T-helper 9 cell (primary cell): ENCODE results near the gene USP34.
"Not testable (repeated sequence)": the region's sequence is repeated elsewhere in the genome, so short reads cannot be mapped to it uniquely, and the experiment has no call there.

Source experiments
- DNase-seq: peaks from one replicate; pipeline ENCODE4 v3.0.0-alpha.2; 2020

USP34 gene

DNA sequence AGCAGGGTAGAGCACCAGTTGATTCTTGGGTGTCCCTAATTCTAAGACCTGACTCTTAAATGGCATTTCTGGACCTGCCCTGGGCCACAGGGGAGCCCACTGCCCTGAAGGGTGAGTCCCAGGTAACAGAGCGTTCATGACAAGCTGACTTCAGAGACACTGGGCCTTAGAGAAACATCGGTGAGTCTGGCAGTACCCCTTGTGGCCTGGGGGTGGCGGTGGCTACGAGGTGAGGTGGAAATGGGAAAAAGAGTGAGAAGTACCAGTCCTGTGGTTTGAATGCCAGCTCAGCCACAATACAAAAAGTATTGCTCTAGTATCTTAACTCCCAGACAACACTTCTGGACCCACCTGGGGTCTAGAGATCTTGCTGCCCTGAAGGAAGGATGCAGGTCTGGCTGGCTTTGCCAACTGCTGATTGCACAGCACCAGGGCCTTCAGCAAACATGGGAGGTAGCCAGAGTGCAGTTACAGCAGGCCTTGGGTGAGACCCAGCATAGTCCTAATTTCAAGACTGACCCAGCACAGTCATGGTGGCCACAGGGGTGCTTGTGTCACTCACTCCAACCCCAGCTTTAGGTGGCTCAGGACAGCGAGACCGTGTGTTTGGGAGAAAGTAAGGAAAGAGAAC lies 44.5 kb downstream of the USP34 start:
- DNase-seq, result peak; percentile 60

DNA sequence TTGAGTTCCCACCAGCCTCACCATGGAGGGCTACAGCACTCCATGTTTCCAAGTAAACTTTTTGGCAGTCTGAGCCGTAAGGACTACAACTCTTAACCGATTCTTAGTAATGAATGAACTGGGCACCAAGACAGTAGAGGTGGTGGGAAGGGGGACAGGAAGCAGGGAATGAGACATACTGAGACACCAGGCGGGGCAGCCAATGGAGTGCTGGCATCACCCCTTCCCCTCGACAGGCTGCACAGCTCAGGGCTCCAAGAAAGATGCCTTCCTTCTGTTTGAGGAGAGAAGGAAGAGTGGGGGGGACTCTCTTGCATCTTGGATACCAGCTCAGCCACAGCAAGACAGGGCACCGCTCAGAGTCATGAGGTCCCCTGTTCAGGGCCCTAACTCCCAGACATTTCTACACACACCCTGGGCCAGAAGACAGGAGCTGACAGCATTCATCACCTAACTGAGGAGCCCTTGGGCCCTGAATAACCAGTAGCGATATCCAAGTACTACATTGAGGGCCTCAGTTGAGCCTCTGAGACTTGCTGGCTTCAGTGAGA lies 45.2 kb downstream of the USP34 start:
- no peak for DNase-seq

DNA sequence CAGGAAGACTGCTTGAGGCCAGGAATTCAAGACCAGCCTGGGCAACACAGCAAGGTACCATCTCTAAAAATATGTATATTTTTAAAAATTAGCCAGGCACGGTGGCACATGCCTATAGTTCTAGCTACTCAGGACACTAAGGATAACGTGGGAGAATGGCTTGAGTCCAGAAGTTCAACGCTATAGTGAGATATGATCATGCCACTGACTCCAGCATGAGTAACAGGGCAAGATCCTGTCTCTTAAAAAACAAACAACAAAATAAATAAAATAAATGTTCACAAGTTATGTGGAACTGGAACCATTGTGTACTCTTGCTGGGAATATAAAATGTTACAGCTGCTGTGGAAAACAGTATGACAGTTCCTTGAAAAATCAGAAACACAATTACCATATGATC lies 47.2 kb downstream of the USP34 start:
- no peak for DNase-seq

DNA sequence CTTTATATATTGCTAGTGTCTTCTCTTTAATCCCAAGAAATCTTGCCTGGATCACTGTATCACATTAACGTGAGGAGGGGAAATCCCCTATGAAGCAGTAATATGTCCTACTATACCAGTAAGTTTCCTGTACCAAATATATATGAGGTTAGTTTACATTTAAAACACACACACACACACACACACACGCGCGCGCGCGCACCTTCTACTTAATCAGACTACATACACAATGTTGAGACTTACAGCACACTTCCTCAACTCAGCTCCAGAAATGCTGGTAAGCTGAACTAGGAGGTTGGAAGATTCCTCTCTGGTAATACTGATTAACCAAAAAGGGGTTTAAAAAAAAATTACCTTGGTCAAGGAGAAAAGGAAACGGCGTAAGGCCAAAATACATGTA lies 49.3 kb downstream of the USP34 start:
- DNase-seq, result peak; percentile 20

DNA sequence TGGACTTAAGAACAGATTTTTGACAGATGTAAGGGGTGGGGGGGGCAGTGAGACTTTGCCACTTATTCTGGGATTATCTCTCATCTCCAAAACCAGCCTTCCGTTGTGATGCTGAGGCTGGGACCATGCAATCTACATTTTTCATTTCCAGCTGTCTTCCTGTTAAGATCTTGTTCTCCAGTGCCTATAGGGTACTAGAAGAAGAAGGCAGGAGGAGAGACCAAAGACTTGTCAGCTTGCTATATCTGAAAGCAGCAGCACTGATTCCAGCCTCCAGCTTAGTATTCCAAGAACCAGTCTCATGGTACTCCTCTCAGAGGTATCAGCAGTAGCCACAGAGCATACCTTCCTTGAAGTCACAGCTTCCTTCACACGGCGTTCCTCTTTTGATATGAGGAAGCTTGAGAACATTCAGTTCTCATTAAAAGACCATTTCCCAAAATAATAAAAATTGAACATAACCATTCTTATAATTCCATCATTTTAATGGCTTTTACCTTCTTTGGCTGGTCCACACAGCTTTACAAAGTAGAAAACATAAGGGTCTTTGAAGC lies 49.8 kb downstream of the USP34 start:
- DNase-seq, result no peak

DNA sequence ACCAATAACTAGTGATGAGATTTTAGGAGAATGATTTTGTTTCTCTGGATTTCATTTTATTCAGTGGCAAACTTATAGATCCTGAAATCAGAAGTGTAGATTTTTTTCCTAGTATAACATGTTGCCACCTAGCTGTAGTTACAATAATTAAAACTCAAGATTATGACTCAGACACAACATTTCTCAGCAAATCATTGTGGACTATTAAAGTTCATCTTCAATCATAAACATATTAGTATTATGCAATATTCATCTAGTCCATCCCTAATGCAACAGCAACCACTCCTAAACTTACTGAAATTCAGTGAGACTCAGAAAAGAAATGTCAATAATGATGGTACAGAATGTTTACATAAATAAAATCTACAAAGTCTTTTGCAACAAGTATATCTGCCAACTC lies 51.3 kb downstream of the USP34 start:
- DNase-seq, result no peak

DNA sequence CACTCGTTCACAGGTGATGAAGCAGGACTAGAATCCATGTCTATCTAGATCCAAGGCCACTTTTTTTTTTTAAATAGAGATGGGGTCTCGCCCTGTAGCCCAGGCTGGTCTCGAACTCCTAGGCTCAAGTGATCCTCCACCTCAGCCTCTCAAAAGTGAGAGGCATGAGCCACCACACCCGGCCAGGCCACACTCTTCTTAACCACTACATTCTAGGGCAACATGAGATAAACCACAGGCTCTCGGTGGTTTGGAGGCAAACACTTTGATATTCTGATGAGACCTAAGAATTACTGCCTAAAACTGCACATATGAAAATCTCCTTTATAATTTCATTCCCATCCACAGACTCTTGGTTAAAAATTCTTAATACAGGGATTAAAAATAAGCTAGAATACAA lies 51.8 kb downstream of the USP34 start:
- no peak for DNase-seq

DNA sequence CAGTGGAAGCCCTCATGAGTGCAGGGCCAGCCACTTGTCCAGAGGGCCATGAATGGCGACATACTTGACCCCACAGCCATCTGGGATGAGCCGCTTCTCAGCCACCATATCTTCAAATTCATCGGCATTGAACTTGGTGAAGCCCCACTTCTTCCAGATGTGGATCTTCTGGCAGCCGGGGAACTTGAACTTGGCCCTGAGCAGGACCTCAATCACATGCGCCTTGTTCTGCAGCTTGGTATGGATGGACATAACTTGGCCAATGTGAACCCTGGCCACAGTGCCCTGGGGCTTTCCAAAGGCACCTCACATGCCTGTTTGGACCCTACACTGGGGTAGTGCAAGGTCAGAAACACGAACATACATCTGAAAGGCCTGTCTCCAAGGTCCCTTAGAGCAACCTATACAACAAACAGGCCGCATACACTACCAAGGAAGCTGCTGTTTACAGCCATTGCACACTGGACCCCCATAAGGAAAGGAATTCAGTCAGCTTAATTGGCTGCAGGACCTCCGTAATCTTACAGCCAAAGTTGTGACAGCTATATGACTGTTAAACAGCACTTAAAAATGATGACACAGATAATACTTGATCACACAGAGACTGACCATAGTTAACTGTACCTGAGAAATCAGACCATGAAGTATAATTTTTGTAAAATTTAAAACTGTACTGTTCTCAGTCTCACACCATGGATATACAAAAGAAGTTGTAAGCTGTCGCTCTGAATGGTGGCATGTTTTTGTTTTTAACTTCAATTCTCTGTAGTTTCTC lies 53.8 kb downstream of the USP34 start:
- DNase-seq, result no peak

DNA sequence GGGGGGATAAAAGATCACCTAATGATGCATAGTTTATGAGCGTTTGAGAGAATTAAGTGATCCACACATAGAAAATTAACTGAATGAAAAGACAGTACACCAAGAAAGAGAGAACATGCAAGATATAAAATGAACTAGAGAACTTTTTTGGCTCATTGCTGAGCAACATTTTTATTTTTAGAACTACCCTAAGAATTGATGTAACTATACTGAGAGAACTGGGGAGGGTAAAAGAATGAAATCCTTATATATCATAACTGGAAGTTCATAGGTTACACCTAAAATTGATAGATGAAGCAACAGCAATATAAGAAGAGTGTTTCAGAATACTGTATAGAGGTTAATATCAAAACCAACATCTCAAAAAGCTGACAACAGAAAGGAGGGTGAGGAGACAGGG lies 55.6 kb downstream of the USP34 start:
- DNase-seq, result no peak

DNA sequence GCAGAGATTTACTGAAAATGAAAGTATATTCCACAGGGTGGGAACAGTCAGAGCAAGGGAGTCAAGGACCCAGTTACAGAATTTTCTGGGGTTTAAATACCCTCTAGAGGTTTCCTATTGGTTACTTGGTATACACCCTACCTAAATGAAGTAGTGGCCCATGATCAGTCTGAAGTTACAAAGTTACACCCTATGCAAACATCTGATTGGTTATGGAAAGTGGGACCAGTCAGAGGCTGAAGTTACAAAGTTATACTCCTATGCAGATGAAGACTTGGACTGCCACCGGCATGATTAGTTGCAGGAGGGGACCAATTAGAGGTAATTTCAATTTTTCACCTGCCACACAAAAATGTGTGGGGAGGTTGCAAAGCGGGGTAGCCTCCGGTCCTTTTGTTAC lies 56.2 kb downstream of the USP34 start:
- DNase-seq, result no peak

DNA sequence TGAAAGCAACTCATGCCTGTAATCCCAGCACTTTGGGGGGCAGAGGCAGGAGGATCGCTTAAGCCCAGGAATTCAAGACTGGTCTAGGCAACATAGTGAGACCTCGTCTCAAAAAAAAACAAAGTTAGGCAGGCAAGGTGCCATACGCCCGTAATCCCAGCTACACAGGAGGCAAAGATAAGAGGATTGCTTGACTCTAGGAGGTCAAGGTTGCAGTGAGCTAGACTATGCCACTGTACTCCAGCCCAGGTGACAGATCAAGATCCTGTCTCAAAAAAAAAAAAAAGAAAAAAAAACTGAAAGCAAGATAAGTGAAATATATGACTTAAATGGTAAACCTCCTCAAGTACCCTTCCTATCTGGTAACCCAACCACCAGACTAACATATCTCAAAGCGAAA lies 59.8 kb downstream of the USP34 start:
- no peak for DNase-seq

DNA sequence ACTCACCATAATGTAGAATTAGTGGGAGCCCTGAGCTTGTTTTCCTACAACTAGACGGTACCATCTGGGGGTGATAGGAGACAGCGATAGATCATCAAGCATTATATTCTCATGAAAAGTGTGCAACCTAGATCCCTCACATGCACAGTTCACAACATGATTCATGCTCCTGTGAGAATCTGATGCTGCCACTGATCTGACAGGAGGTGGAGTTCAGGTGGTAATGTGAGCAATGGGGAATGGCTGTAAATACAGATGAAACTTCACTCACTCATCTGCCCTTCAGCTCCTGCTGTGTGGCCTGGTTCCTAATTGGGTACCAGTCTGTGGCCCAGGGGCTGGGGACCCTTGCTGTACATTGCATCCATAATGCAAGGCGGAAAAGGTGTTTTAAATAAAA lies 60.7 kb downstream of the USP34 start:
- no peak for DNase-seq

DNA sequence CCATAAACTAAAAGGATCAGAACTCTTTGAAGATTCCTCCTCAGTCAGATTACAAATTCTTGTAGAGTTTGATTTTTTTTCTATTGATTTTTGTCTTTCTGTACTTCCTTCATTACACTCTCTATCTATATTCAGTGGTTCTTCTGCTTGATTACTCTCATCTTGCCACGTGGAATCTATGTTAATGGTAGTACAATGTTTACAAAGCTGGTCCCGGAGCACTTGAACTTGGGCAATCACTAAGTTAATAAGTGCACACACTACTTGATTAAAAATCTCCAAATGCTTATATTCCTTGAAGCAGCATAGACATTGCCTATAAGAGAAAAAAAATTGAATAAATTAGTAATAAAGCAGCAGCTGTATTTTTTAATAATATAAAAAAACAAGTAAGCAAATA lies 65.1 kb downstream of the USP34 start:
- no peak for DNase-seq

DNA sequence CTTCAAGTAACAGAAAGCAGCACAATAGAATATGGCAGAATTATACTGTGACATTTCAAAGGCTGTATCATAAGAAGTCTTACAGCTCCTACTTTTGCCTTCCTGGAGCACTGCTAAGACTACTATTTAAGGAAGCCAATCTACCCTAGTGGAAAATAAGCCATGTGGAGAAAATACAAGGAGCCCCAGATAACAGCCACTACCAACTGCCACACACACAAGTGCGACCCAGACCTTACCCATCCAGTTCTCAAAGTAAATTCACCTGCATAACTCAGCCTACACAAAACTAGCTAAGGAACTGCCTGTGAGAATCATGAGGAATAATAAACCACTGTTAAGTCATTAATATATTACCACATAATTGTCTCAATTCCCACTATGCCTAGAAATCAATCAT lies 66.4 kb downstream of the USP34 start:
- no peak for DNase-seq

DNA sequence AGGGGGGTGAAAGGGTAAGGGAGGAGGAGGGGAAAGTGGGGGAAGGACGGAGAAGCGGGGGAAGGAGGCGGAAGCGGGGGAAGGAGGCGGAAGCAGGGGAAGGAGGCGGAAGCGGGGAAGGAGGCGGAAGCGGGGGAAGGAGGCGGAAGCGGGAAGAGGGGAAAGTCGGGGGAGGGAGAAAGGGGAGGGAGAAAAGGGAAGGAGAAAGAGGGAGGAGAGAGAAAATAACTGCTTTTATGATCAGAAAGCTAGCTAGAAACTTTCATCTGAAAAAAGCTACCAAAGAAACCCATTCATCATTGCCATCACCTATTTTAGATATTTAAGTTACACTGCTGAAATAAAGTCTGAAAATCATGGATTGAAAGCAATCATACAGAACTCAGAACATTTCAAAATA lies 72.5 kb downstream of the USP34 start:
- no peak for DNase-seq

DNA sequence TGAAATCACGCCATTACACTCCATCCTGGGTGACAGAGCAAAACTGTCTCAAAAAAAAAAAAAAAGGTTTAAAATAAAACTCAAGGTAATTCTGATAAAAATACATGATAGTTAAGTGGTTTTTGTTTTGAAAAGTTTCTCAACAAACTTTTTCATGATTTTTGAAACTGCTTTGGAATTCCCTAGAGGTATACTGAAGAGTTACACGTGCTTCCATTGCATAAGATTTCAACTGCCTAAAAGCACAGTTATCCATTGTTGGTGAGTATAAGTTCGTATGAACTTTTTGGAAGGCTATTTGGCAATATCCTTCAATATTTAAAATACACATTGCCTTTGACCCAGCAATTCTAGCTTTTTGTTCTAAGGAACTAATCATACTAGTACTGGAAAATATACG lies 74.9 kb downstream of the USP34 start:
- DNase-seq, result no peak

DNA sequence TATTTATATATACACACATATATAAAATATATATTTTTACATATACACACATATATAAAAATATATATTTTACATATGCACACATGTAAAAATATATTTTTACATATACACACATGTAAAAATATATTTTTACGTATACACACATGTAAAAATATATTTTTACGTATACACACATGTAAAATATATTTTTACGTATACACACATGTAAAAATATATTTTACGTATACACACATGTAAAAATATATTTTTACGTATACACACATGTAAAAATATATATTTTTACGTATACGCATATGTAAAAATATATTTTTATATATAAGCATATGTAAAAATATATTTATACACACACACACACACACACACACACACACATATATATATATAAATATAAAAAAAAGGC lies 83.3 kb downstream of the USP34 start:
- not testable (repeated sequence) for DNase-seq

DNA sequence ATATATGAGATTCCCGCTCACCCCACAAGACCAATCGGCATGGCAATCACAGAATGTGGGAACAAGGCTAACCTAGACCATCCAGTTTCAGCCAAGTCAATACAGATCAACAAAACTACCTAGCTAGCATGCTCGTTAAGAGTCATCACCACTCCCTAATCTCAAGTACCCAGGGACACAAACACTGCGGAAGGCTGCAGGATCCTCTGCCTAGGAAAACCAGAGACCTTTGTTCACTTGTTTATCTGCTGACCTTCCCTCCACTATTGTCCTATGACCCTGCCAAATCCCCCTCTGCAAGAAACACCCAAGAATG lies 90.0 kb downstream of the USP34 start:
- DNase-seq, result not testable (repeated sequence)

DNA sequence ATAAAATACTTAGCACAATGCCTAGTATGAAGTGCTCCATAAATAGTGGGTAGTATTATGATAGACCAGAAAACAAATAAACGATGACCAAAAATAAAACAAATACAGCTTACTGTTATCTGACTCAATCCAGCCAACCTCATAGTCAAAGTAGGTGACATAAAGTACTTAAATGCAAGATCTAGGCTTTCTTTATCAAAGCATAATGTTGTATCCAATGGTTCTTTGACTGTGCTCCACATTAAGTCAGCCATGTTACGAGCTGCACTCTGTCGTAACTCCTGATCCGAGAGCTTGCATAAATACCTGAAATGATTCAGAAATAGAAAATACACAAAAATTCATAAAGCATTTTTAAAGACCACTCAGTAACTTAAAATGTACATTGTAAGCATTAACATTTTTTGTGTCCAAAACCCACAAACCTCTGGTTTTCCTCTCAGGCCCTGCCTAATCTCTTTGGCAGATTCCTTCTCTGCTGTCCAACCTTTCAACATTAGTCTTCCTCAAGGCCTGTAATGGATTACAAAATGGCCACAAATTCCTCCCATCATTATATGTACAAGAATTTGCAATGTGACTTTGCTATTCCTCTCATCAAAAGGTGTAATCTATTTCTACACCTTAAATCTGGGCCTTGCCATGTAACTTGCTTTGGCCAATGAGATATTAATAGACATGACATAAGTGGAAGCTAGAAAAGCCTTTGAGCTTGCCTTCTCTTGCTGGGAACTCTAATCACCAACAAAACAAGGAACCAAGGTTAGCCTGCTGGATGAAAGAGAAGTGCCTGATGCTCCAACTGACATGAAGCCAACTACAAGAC lies 90.6 kb downstream of the USP34 start:
- DNase-seq, result no peak

DNA sequence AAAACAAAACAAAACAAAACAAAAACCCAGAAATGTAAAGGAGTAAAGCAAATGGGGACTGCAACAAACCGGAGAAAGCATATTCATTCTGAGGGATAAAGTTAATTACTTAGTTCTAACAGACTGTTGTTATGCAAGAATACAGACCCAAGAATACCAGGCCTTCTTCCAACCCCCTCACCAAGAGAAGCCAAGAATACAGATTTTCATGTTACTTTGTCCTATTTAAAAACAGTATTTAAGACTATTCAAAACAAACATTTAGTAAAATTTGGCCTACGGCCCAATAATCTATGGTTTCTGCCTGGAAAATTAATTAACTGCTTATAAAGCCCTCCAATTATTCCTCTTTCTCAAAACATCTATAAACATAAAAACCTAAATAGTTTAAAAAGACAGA lies 91.4 kb downstream of the USP34 start:
- DNase-seq, result no peak

DNA sequence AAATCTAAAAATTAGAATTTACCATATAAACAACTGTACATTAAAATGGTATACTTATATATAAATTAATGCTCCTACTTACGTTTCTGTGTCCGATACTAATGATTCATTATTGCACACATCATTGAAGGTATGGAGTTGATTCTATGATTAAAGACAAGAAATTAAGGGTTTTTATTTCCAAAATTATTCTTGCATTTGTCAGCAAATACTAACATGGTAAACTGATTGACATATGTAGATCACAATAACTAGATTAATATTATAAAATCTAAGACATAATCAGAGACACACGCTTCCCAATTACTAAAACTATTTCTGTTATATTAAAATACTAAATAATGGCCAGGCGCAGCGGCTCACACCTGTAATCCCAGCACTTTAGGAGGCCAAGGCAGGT lies 92.6 kb downstream of the USP34 start:
- no peak for DNase-seq

DNA sequence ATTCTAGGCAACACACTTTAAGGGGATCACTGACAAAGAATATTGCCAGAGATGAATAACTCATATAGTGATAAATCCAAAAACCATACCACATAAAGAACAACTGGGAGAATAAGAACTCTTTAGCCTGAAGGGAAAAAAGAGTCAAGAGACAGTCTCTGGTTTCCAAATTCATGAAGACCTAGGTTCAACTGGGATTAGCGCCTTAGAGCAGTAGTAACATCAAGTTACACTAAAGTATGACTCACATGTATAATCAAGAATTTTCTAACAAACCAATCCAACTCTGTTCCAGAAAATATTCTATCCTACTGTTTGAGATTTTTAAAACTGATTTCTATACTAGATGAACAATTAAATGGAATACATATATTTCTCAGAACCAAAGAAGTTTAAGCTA lies 93.8 kb downstream of the USP34 start:
- no peak for DNase-seq

DNA sequence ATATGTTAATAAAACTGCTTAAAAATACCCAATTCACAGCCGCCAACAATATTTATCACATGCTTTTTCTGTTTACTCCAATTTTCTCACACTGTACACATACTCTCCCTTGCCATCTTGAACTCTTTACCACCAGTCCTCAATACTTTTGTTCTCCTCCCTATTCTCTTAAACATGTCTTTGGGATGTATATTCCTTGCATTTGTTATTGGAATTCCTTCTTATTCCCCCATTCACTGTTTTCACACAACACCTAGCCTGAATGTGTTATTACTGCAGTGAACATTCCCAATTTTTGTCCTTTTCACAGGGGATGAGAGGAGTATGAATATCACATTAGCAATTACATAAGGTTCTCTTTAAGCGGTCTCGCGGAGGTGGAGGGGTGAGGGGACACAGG lies 94.7 kb downstream of the USP34 start:
- no peak for DNase-seq

DNA sequence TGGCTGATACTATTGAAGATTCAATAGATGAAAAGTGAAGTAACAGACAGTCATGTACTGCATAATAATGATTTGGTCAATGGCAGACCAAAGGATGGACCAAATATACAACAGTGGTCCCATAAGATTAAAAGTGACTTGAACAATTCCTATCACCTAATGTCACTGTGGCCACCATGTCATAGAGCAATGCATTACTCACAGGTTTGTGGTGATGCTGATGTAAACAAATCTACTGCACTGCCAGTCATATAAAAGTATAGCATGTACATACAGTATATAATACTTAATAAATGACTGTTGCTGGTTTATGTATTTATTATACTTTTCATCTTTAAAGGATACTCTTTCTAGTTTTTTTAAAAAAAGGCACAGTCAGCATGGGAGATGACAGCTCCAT lies 99.9 kb downstream of the USP34 start:
- no peak for DNase-seq
